Measurements from ENCODE around the gene SLC26A1.

DNA sequence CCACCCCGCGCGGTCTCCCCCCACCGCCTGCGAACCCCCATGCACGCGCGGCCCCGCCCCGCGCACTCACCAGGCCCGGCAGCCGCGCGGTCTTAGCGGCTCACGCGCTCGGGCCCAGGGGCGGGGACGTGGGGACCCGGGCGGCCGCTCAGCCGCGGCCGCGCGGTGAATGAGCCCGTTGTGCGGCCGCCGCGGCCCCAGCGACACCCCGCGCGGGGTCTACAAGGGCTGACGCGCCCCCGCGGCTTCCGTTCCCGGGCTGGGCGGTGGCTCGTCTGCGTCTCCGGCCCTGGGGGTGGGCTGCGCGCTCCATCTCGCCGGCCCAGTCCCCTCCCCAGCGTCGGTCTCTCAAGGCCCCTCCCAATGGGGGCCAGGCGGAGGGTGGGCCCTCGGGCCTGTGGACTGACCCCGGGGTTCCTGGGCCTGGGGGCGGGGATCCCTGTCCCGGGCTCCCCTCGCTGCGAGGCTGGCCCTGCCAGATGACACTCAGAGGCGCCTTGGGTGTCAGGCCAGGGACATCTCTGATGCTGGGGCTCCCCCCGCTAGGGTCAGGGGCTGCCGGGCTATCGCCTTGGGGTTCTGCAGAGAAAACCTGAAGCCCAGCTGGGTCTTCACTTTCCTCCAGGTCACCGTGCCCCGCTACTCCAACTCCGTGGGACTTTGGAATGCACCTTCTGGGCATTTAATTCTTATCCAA is 4.3 kb upstream of the SLC26A1 start:
- TF ChIP-seq USF1 (IDR thresholded peaks at IDR 0.05) (no peak), YY1 (IDR thresholded peaks at IDR 0.05; ENCODE audit: low read depth) (no peak), CEBPB (IDR thresholded peaks at IDR 0.05) (no peak), TAF1 (IDR thresholded peaks at IDR 0.05; ENCODE audit: low read depth) (no peak), MAX (IDR thresholded peaks at IDR 0.05) (no peak), RAD21 (IDR thresholded peaks at IDR 0.05; ENCODE audit: low read depth) (no peak), FOXM1 (IDR thresholded peaks at IDR 0.05; ENCODE audit: borderline replicate concordance, low read depth) (no peak), EP300 (IDR thresholded peaks at IDR 0.05; ENCODE audit: borderline replicate concordance) (no peak), TEAD4 (IDR thresholded peaks at IDR 0.05) (no peak), TCF12 (IDR thresholded peaks at IDR 0.05; ENCODE audit: low read depth) (no peak)

Measured in Ishikawa (cell line).